GM18505 (cell line): ENCODE data around the gene GRIK3.

Experiments used
- ATAC-seq: cut with Tn5 transposase; IDR thresholded peaks from one replicate; pipeline ENCODE4 v1.9.1; 2021; ENCODE audit not compliant: unreplicated experiment
- POLR2A ChIP-seq: IDR thresholded peaks from 4 replicates; pipeline ENCODE4 v1.6.1; 2011; ENCODE audit warnings: borderline replicate concordance; ENCODE audit not compliant: insufficient read depth, insufficient read length; ENCODE audit errors: extremely low read depth

GRIK3 gene

GRCh38 chr1:36847761-36848160 is 186.6 kb downstream of the GRIK3 start:
- no peak for TF ChIP-seq POLR2A
- no peak for ATAC-seq

- no peak for ATAC-seq
Observed at GRCh38 chr1:36847186-36847585, 187.1 kb downstream of the GRIK3 start.

GRCh38 chr1:36846357-36846756 is 188.0 kb downstream of the GRIK3 start:
- TF ChIP-seq POLR2A, result no peak
- no peak for ATAC-seq

More at GRCh38 chr1:36847186-36847585, 187.1 kb downstream of the GRIK3 start:
- no peak for TF ChIP-seq POLR2A

DNA sequence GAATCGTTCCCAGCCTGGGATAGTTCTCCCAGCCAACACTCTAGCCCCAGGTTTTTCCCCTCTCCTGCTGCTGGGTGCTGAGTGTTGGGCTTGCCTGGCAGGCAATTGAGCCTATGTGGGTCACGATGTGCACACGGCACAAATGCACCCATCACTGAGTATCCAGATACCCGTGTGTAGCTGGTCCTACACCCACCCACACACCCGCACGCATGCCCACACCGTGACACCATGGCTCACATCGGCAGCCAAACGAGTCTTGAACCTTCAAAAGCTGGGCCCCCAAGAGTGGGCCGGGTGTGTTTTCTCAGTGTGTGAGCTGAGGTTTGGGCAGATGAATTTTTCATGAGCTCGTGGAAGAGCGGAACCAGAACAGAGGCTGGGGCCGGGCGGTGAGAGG is 188.5 kb downstream of the GRIK3 start:
- ATAC-seq, result no peak
- TF ChIP-seq POLR2A, result no peak

DNA sequence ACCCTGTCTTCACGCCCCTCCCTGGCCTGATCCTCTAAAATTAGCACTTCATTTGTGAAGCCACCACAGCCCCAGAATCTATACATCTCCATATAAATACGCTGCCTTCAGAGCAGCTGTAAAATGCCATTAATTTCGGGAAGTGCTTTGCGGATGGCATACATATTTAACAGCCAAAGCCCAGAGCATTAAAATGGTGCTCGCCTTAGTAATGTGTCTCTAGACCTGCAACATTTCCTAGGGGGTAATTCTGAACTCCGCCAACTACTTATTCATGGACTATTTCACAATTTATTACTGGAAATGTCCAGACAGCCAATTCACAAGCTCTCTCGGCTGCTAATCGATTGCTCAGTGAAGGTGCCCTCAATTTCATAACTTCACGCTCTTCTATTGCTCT is 189.4 kb downstream of the GRIK3 start:
- no peak for TF ChIP-seq POLR2A
- no peak for ATAC-seq

DNA sequence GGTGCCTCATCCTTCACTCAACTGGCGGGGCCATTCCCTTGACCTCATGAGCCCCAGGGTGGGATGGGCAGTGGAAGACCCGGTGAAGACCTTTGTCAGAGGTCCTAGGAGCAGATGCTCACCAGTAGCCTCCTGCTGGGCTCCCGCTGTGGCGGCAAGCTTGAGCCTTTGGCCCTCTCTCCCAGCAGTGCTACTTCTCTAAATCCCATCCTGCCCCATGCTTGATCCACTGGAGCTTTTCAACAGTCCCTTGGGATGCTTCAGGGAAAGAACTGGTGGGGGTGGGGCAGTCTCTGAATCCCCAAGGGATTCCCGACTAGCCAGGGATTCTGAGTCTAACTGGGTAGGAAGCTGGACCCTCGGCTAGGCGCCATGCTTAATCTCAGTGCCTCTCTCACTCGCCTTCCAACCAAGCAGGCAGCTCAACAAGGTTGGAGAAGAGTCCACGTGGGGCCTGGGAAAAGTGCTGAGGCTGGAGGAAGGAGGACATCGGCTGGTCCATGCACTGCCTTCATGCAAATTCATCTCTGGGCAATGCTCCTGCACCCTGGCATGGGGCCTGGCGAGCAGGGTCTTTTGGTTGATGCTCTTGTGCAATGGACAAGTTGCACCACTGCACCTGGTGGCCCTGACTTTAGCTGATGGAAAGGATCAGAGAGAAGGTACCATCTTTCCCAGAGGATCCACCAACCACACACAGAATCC is 190.3 kb downstream of the GRIK3 start:
- no peak for TF ChIP-seq POLR2A
- no peak for ATAC-seq

DNA sequence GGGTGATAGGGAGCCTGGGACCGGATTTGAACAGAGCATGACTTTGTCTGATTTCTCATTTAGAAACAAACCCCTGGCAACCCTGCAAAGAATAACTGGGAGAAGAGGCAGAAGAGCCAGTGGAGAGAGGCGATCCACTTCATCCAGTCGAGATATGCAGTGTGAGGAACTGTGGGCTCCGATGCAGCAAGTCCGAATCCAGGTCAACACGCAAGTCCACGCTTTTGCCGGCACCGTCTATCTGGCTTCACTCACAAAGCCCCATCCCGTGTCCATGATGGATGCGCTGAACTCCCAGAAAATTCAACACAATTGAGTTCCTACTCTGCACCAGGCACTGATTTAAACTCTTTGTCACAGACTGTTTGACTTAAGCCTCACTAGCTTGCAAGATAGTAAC is 191.3 kb downstream of the GRIK3 start:
- TF ChIP-seq POLR2A, result no peak
- no peak for ATAC-seq

GRCh38 chr1:36842448-36842847 is 191.9 kb downstream of the GRIK3 start:
- no peak for TF ChIP-seq POLR2A
- ATAC-seq, result no peak

- no peak for TF ChIP-seq POLR2A
- no peak for ATAC-seq
Observed at GRCh38 chr1:36839485-36839884, 194.8 kb downstream of the GRIK3 start.

DNA sequence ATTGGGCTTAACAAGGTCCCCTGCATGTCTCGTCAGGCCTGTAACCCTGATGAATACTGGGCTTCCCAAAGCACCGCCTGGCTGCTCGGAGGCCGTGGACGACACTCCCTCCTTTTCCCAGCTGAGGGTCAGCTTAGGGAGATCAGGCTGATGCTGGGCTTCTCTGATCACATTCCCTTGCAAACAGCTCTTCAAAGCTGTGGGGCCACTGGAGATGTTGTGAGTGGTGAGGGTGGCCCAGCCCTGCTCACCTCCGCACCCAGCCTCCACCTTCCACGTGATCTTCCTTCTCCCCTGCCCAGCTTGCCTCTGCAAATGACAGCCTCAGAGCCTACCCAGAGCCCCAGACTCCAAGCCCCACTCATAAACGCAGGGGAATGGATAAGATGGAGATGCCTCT is 195.4 kb downstream of the GRIK3 start:
- TF ChIP-seq POLR2A, result no peak
- ATAC-seq, result no peak

DNA sequence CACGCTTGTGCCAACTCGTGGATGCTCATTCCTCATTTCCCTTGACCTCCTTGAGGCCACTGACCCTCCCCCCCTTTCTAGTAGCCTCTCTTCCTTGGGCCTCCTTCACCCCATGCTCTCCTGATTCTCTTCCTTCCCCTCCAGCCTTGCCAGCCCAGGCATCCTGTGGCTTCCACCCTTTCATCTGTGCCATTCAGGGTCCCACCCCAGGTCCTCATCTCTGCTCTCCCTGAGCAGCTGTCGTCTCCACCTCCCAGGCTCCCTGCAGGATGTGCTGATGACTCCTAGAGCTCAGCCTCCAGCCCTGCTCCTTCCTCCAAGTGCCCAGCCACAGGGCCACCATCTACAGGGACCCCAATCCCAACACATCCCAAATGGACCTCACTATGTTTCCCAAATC is 197.4 kb downstream of the GRIK3 start:
- TF ChIP-seq POLR2A, result no peak
- ATAC-seq, result no peak

- no peak for ATAC-seq
- no peak for TF ChIP-seq POLR2A
Observed at GRCh38 chr1:36836196-36836883, 198.0 kb downstream of the GRIK3 start.

DNA sequence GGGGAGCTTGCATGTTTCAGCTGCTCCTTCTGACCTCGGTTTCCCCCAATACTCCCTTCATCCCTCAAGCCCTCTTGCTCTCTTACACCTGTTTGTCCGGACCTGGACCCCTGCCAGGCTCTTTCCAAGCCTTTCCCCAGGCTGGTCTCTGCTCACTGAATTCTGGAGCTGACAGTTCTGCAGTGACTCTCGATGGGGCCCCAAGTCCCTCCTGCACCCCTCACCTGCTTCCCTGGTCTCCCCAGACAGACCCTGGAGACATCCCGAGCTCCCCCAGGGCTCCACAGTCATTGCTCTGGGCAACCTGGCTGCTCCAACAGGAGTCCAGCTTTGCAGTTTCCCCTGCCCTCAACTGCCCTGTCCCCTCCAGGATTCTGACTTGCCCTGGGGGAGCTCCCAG is 198.6 kb downstream of the GRIK3 start:
- ATAC-seq, result no peak
- no peak for TF ChIP-seq POLR2A

DNA sequence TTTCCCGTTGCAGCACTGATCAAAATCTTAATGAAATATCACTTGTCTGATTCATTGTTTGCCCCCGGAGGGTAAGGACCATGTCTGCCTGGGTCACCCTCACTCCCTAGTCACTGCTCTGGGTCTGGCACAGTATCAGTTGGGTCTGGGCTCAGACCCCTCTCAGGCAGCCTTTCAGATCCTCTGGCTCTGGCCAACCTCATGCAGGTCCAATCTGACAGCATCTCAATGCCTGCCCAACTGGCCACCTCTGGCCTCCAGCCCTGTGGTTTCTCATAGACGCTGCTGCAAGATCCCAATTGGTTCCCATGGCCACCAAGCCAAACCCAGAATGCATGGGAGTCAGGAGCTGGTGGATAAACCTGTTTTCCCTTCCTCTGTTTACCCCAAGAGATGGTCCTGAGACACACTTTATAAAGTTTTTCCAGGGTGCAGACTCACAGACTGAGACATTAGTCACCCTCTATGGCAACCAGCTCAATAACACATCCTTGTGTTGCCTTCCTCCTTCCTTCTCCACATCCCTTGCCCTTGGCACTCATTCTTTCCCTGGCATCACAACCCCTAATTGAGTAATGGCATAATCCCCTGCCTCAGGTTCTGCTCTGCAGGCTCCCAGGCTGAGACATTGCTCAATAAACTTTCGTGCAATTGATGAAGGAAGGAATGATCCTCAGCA is 199.2 kb downstream of the GRIK3 start:
- no peak for TF ChIP-seq POLR2A
- ATAC-seq, result no peak

GRCh38 chr1:36834586-36834985 is 199.7 kb downstream of the GRIK3 start:
- no peak for TF ChIP-seq POLR2A
- no peak for ATAC-seq
